Body of pancreas (tissue), 4 donors: ENCODE data around the gene MINDY3. TPM values are rescaled to one million over a fixed set of nuclear protein-coding genes. Genes with fewer than 3 reads are reported as not detected.

Experiments
- ATAC-seq: fragments of 150-250 bp; one replicate; pipeline ENCODE4 v1.9.1; 2016
- DNase-seq, 4 donors: peaks; one replicate each; pipeline ENCODE4 v3.0.0-alpha.2; 2019
- H3K27ac ChIP-seq, 4 donors: fragments of 200-600 bp; sonication (generic); 1 replicate in 3 of 4; 2 replicates in 1 of 4; pipeline versions ENCODE4 v1.5.1 to v1.6.1; 2016 to 2019; ENCODE audit warnings: mild to moderate bottlenecking in 1 of 4, mixed read lengths in 1 of 4, moderate library complexity in 1 of 4
- H3K27me3 ChIP-seq, 2 donors: fragments of 200-600 bp; sonication (generic); one replicate each; pipeline ENCODE4 v1.6.0; 2016; ENCODE audit warnings: mild to moderate bottlenecking in 1 of 2
- H3K36me3 ChIP-seq, 2 donors: fragments of 200-600 bp; sonication (generic); replicated peaks in 1 of 2; 2 replicates each; pipeline ENCODE4 v1.5.1; 2016; ENCODE audit warnings: low read depth in 2 of 2; ENCODE audit not compliant: insufficient read depth in 1 of 2
- H3K4me1 ChIP-seq: fragments of 200-600 bp; sonication (generic); one replicate; pipeline ENCODE4 v1.6.0; 2016
- H3K4me3 ChIP-seq, 2 donors: fragments of 200-600 bp; sonication (generic); 1 replicate in 1 of 2; 2 replicates in 1 of 2; pipeline ENCODE4 v1.5.1; 2016 to 2019
- H3K9me3 ChIP-seq, 3 donors: fragments of 200-600 bp; sonication (generic); 1 replicate in 2 of 3; 2 replicates in 1 of 3; pipeline ENCODE4 v1.5.1; 2016
- POLR2A ChIP-seq, 3 donors: fragments of 450-650 bp; IDR thresholded peaks; one replicate each; pipeline ENCODE4 v1.6.1; 2016; ENCODE audit warnings: antibody characterized with exemption in 3 of 3, mild to moderate bottlenecking in 2 of 3
- WGBS, 2 donors: methylation state at CpG; one replicate each; pipeline ENCODE4 v1.1.5; 2017; 5-methylcytosine and 5-hydroxymethylcytosine counted together
- intact Hi-C: fragments of 100-400 bp; cut with DNase I; formaldehyde crosslinking; loops from one replicate; pipeline ENCODE4 v1.15.1; 2023
- total RNA-seq, 2 donors: library from RNA; depleted of rRNA; stranded (reverse); fragments of >200 nt; gene quantifications; one replicate each; pipeline ENCODE4 v1.1.0, GENCODE V29; 2016
- TF ChIP-seq, protein P1 (sequence below), 7 experiments: fragments of 450-650 bp in 4 of 7; fragments of 200-600 bp in 3 of 7; sonication (generic) in 3 of 7; IDR thresholded peaks; one replicate each; pipeline ENCODE4 v1.5.1; 2016 to 2019; ENCODE audit warnings: antibody characterized with exemption in 7 of 7

MINDY3 gene
- total RNA-seq, 2 donors from 2014 or later: 15.6 to 22.1 TPM

DNA sequence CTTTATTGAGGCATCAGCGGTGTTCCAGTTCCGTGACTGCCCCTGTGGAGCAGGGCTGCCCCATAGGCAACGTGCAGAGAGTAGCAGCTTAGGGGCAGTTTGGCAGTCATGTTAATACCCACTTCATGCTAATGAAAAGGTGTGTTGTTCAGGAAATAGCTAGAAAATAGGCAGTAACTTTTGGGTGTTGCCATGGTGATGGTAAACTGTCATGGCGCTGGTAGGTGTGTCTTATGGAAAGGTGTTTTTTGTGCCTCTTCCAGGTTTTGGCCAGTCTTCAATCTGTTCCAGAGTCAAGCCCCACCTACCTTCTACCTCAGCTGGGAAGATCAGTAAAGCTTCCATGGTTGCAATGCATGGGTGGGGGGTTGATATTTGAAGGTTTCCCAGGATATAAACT lies 36.3 kb upstream of the MINDY3 start:
- Histone ChIP-seq H3K4me1 (no peaks in the 10 kb centered on the region), H3K9me3 (no peaks in the 10 kb centered on the region), H3K27ac (no peak overlapping the region), H3K27me3 (no peaks in the 10 kb centered on the region), H3K36me3 (no peaks in the 10 kb centered on the region), H3K4me3 (no peak overlapping the region)
- WGBS, 2 donors: 69 to 83% methylated on average over 4 of the region's 4 CpGs
- TF ChIP-seq, protein P1, sequence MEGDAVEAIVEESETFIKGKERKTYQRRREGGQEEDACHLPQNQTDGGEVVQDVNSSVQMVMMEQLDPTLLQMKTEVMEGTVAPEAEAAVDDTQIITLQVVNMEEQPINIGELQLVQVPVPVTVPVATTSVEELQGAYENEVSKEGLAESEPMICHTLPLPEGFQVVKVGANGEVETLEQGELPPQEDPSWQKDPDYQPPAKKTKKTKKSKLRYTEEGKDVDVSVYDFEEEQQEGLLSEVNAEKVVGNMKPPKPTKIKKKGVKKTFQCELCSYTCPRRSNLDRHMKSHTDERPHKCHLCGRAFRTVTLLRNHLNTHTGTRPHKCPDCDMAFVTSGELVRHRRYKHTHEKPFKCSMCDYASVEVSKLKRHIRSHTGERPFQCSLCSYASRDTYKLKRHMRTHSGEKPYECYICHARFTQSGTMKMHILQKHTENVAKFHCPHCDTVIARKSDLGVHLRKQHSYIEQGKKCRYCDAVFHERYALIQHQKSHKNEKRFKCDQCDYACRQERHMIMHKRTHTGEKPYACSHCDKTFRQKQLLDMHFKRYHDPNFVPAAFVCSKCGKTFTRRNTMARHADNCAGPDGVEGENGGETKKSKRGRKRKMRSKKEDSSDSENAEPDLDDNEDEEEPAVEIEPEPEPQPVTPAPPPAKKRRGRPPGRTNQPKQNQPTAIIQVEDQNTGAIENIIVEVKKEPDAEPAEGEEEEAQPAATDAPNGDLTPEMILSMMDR (IDR thresholded peaks at IDR 0.05): no peak
- no peak for TF ChIP-seq POLR2A (IDR thresholded peaks at IDR 0.05)
- no peak for ATAC-seq
- no peak for DNase-seq
- intact Hi-C loops: no loop called here

DNA sequence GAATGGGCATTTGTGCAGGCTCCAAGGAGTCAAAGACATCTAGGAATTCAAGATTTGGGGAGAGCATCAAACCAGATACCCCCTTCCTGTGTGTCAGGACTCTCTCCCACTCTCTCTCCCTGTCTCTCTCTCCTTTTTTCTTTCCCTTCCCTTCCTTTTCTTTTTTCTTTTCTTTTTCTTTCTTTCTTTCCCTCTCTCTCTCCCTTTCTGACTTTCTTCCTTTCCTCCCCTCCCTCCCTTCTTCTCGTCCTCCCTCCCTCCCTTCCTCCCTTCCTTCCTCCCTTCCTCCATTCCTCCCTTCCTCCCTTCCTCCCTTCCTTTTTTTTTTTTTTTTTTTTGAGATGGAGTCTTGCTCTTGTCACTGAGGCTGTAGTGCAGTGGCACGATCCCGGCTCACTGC lies 24.1 kb upstream of the MINDY3 start:
- 79 to 84% methylated on average over 3 of the region's 3 CpGs for WGBS, 2 donors
- H3K4me3 ChIP-seq: no peak overlapping the region
- TF ChIP-seq POLR2A (IDR thresholded peaks at IDR 0.05): no peak
- DNase-seq (no peak), ATAC-seq (no peak)
- no peaks in the 10 kb centered on the region for H3K9me3 ChIP-seq
- H3K36me3 ChIP-seq: no peaks in the 10 kb centered on the region
- intact Hi-C loops: no loop called here
- no peak overlapping the region for H3K27ac ChIP-seq
- no peaks in the 10 kb centered on the region for H3K4me1 ChIP-seq
- H3K27me3 ChIP-seq: no peaks in the 10 kb centered on the region

DNA sequence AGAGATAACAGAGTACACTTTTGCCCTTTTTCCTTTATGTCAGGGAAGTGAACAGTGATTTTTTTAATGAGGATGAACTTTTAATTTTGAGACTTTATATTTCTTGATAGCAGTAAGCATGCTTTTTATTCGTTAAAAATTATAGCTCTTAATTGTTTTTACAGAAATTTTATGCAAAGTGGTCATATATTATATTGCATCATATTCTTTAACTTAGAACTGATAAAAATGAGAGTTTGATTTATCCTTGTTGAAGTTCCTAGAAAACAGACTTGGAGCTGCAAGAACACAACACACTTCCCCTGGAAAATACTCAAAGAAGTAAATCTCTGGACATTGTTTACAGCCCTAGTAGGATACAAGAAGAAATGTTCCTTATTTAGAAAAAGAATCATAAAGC lies 21.2 kb upstream of the MINDY3 start:
- Histone ChIP-seq H3K4me1 (no peaks in the 10 kb centered on the region), H3K4me3 (no peak overlapping the region), H3K27me3 (no peaks in the 10 kb centered on the region), H3K9me3 (no peaks in the 10 kb centered on the region), H3K36me3 (no peaks in the 10 kb centered on the region), H3K27ac (no peak overlapping the region)
- DNase-seq (no peak), ATAC-seq (no peak)
- intact Hi-C loops: no loop called here
- TF ChIP-seq, protein P1 (IDR thresholded peaks at IDR 0.05): no peak
- TF ChIP-seq POLR2A (IDR thresholded peaks at IDR 0.05): no peak
- WGBS, 2 donors: 67 to 75% methylated on average over 1 of the region's 1 CpG

DNA sequence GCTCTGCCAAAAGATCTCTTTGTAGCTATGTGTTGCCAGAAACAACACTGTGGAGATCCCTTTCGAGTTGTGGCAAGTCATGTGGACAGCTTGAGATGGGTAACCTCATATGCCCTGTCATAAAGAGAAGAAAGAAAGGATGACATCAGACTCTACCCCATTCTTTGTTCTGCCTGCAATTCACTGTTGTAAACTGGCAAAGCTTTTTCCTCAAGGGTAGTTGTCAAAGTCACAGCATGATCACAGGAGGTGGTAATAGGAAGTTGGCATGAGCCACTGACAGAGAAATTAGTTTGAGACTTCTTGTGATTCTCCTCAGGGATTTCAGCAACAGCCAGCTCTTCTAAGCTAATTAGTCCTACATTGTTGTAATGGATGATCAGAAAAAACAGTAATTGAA lies 19.4 kb upstream of the MINDY3 start:
- TF ChIP-seq, protein P1 (IDR thresholded peaks at IDR 0.05): no peak
- TF ChIP-seq POLR2A (IDR thresholded peaks at IDR 0.05): no peak
- intact Hi-C loops: no loop called here
- Histone ChIP-seq H3K4me1 (no peaks in the 10 kb centered on the region), H3K27me3 (no peaks in the 10 kb centered on the region), H3K36me3 (no peaks in the 10 kb centered on the region), H3K9me3 (no peaks in the 10 kb centered on the region), H3K27ac (no peak overlapping the region), H3K4me3 (no peak overlapping the region)
- WGBS, 2 donors: 29 to 39% methylated on average over 1 of the region's 1 CpG
- ATAC-seq: no peak
- DNase-seq: no peak

DNA sequence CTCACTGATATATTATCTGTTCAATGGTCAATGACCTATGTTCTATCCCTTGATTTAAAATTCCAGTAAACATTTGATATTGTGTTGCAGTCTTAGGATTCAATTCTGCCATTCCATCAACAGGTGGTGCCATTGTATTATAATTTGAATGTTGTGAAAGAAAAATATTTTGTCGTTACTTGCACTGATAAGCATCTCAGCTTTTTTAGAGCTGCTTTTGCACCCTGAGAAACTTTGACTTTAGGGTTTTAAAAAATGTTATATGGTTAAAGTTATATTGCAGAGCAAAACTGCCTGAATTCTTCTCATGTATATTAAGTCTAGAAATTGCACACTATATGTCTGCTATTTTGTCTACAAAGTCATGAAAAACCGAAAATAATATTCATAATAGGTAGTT lies 18.8 kb upstream of the MINDY3 start:
- DNase-seq: no peak
- Histone ChIP-seq H3K27ac (no peak overlapping the region), H3K9me3 (no peaks in the 10 kb centered on the region), H3K4me3 (no peak overlapping the region), H3K36me3 (no peaks in the 10 kb centered on the region), H3K4me1 (no peaks in the 10 kb centered on the region), H3K27me3 (no peaks in the 10 kb centered on the region)
- no peak for ATAC-seq
- intact Hi-C loops: no loop called here
- 24 to 27% methylated on average over 2 of the region's 2 CpGs for WGBS, 2 donors
- TF ChIP-seq, protein P1 (IDR thresholded peaks at IDR 0.05): peak in 6 of 7 experiments; percentile 32 to 63 (median 57)
- no peak for TF ChIP-seq POLR2A (IDR thresholded peaks at IDR 0.05)
